PC-3 (cell line): ENCODE measurements around the gene IQGAP3.

Experiments
- CTCF ChIP-seq: fragments of 300-600 bp; sonication (generic); conservative IDR thresholded peaks from 2 replicates; pipeline ENCODE4 v1.5.1; 2017; ENCODE audit warnings: antibody characterized with exemption, low read depth, mild to moderate bottlenecking, low read length
- EZH2 ChIP-seq: fragments of 300-600 bp; sonication (generic); IDR thresholded peaks from one replicate; pipeline ENCODE4 v1.6.1; 2017; ENCODE audit warnings: antibody characterized with exemption, mild to moderate bottlenecking, low read length; ENCODE audit not compliant: unreplicated experiment

DNA sequence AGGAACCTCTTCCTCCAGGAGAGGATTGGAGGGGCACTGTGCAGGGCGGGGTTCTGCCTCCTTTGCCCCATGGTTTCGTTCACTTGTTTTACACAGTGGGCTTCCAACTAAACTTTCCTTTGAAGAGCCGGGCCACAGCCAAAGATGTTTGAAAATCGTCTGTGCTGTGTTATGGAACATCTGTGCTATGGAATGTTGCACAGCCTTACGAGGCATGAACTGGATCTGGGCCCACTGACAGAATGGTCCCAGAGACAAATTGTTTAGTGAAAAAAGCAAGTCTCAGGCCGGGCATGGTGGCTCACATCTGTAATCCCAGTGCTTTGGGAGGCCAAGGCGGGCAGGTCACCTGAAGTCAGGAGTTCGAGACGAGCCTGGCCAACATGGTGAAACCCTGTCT is 59.2 kb downstream of the IQGAP3 start:
- TF ChIP-seq EZH2 (no peak), CTCF (no peak)
